Liver (tissue), 3 donors: Measurements from ENCODE around the gene GPC3.

Source experiments
- TAF1 ChIP-seq: conservative IDR thresholded peaks from 2 replicates; pipeline ENCODE4 v1.6.1; 2016; ENCODE audit warnings: antibody characterized with exemption, mild to moderate bottlenecking
- TF ChIP-seq, protein P1 (sequence below): IDR thresholded peaks from 2 replicates; pipeline ENCODE4 v1.6.1; 2016; ENCODE audit warnings: antibody characterized with exemption, mild to moderate bottlenecking
- TF ChIP-seq, protein P2 (sequence below): fragments of 150-350 bp; IDR thresholded peaks from 2 replicates; pipeline ENCODE4 v1.5.1; 2017; ENCODE audit warnings: improper control_type of control experiment, low read depth, low read length; ENCODE audit not compliant: missing input control
- donor health status: healthy.
- donor health status: healthy.

DNA sequence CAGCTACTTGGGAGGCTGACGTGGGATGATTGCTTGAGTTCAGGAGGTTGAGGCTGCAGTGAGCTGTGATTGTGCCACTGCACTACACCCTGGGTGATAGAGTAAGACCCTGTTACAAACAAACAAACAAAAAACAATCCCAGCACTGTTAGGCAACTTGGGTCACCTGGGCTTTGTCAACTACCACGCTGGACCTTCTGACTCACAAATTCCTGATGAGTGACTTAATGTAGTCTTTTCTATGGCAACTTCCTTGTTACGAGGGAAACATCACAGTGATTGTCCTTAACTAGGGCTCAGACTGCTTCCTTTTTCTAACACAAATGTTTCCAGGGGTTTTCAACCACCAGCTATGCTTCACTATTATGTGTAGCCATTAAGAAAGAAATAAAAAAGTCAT lies 441.3 kb downstream of the GPC3 start:
- TF ChIP-seq, protein P1, sequence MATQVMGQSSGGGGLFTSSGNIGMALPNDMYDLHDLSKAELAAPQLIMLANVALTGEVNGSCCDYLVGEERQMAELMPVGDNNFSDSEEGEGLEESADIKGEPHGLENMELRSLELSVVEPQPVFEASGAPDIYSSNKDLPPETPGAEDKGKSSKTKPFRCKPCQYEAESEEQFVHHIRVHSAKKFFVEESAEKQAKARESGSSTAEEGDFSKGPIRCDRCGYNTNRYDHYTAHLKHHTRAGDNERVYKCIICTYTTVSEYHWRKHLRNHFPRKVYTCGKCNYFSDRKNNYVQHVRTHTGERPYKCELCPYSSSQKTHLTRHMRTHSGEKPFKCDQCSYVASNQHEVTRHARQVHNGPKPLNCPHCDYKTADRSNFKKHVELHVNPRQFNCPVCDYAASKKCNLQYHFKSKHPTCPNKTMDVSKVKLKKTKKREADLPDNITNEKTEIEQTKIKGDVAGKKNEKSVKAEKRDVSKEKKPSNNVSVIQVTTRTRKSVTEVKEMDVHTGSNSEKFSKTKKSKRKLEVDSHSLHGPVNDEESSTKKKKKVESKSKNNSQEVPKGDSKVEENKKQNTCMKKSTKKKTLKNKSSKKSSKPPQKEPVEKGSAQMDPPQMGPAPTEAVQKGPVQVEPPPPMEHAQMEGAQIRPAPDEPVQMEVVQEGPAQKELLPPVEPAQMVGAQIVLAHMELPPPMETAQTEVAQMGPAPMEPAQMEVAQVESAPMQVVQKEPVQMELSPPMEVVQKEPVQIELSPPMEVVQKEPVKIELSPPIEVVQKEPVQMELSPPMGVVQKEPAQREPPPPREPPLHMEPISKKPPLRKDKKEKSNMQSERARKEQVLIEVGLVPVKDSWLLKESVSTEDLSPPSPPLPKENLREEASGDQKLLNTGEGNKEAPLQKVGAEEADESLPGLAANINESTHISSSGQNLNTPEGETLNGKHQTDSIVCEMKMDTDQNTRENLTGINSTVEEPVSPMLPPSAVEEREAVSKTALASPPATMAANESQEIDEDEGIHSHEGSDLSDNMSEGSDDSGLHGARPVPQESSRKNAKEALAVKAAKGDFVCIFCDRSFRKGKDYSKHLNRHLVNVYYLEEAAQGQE: no peak
- no peak for TF ChIP-seq TAF1
- TF ChIP-seq, protein P2, sequence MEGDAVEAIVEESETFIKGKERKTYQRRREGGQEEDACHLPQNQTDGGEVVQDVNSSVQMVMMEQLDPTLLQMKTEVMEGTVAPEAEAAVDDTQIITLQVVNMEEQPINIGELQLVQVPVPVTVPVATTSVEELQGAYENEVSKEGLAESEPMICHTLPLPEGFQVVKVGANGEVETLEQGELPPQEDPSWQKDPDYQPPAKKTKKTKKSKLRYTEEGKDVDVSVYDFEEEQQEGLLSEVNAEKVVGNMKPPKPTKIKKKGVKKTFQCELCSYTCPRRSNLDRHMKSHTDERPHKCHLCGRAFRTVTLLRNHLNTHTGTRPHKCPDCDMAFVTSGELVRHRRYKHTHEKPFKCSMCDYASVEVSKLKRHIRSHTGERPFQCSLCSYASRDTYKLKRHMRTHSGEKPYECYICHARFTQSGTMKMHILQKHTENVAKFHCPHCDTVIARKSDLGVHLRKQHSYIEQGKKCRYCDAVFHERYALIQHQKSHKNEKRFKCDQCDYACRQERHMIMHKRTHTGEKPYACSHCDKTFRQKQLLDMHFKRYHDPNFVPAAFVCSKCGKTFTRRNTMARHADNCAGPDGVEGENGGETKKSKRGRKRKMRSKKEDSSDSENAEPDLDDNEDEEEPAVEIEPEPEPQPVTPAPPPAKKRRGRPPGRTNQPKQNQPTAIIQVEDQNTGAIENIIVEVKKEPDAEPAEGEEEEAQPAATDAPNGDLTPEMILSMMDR: no peak
